Prostate gland (tissue), 2 donors: ENCODE data around the gene ZMIZ1.

ENCODE experiments used
- CTCF ChIP-seq, 4 experiments: fragments of 200-600 bp in 2 of 4; fragments of 450-650 bp in 2 of 4; sonication (generic) in 2 of 4; IDR thresholded peaks; 1 replicate in 3 of 4; 2 replicates in 1 of 4; pipeline ENCODE4 v1.5.1; 2016 to 2019; ENCODE audit warnings: antibody characterized with exemption in 4 of 4, mild to moderate bottlenecking in 2 of 4, moderate library complexity in 2 of 4
- POLR2AphosphoS5 ChIP-seq: sonication (generic); formaldehyde crosslinking; IDR thresholded peaks from one replicate; pipeline ENCODE4 v1.6.1; 2017; ENCODE audit warnings: antibody characterized with exemption

GRCh38 chr10:79245539-79246208, 176.9 kb downstream of the ZMIZ1 start:
- no peak for TF ChIP-seq CTCF (IDR thresholded peaks at IDR 0.05)
- TF ChIP-seq POLR2AphosphoS5, result no peak
